ENCODE measurements around the gene DOP1A.

Gene DOP1A

GRCh38 chr6:83119742-83120300 lies 52.4 kb downstream of the DOP1A start:
- DNase-seq, result no peak
- TF ChIP-seq, protein P1, sequence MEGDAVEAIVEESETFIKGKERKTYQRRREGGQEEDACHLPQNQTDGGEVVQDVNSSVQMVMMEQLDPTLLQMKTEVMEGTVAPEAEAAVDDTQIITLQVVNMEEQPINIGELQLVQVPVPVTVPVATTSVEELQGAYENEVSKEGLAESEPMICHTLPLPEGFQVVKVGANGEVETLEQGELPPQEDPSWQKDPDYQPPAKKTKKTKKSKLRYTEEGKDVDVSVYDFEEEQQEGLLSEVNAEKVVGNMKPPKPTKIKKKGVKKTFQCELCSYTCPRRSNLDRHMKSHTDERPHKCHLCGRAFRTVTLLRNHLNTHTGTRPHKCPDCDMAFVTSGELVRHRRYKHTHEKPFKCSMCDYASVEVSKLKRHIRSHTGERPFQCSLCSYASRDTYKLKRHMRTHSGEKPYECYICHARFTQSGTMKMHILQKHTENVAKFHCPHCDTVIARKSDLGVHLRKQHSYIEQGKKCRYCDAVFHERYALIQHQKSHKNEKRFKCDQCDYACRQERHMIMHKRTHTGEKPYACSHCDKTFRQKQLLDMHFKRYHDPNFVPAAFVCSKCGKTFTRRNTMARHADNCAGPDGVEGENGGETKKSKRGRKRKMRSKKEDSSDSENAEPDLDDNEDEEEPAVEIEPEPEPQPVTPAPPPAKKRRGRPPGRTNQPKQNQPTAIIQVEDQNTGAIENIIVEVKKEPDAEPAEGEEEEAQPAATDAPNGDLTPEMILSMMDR (IDR thresholded peaks at IDR 0.05), result no peak
- H3K4me1 ChIP-seq, result peaks cover 0 to 1% (median 0%) of the 10 kb centered on the region in 4 donors
- H3K9me3 ChIP-seq, result no peaks in the 10 kb centered on the region
- H3K4me3 ChIP-seq, result no peak overlapping the region
- H3K27ac ChIP-seq, result no peak overlapping the region
- peaks cover 11 to 35% (median 34%) of the 10 kb centered on the region in 3 donors for H3K36me3 ChIP-seq
- intact Hi-C loops (cut with DNase I; ENCODE audit: low total_unique reads), result no loop called here
- H3K27me3 ChIP-seq, result no peaks in the 10 kb centered on the region

- DNase-seq, result no peak
- no peaks in the 10 kb centered on the region for H3K4me1 ChIP-seq
- H3K4me3 ChIP-seq, result no peak overlapping the region
- H3K27me3 ChIP-seq, result no peaks in the 10 kb centered on the region
- H3K27ac ChIP-seq, result no peak overlapping the region
- peaks cover 48 to 78% (median 68%) of the 10 kb centered on the region in 3 donors for H3K36me3 ChIP-seq
- TF ChIP-seq, protein P1 (IDR thresholded peaks at IDR 0.05), result no peak
- H3K9me3 ChIP-seq, result no peaks in the 10 kb centered on the region
- intact Hi-C loops (cut with DNase I; ENCODE audit: low total_unique reads), result no loop called here
Observed at GRCh38 chr6:83124553-83124952, 57.1 kb downstream of the DOP1A start.

DNA sequence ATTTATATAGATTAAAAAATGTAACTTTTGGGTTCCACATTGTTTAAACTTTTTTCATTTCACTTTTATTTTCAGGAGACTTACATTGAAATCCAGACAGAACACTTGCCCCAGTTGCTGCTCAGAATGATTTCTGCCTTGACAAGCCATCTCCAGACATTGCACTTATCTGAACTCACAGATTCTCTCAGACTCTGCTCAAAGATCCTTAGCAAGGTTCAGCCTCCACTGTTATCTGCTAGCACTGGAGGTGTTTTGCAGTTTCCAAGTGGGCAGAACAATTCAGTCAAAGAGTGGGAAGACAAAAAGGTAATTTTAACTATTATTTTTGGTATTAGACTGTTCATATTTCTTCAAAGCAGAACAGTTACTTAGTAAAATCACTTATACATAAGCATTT lies 58.0 kb downstream of the DOP1A start:
- H3K27me3 ChIP-seq, result no peaks in the 10 kb centered on the region
- H3K36me3 ChIP-seq, result peaks cover 55 to 86% (median 61%) of the 10 kb centered on the region in 3 donors
- no peak overlapping the region for H3K4me3 ChIP-seq
- no peaks in the 10 kb centered on the region for H3K9me3 ChIP-seq
- TF ChIP-seq, protein P1 (IDR thresholded peaks at IDR 0.05), result no peak
- H3K27ac ChIP-seq, result no peak overlapping the region
- DNase-seq, result no peak
- intact Hi-C loops (cut with DNase I; ENCODE audit: low total_unique reads), result no loop called here
- no peaks in the 10 kb centered on the region for H3K4me1 ChIP-seq

DNA sequence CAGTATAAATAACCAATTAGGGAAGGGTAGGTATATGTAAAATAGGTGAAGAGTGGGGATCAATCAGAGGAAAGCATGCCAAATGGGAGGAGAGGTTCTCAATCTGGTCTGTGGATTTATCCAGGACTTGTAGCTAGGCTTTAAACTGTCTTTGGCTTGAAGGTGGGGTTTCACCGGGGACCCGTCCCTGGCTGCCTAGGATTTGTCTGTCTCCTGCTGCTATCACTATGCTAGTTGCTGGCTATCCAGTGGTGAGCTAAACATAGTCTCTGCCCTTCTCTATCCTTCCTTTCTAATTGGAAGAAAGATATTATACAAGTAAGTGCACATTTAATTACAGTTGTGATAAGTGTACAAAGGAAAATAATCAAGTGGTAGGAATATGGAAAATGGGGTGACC lies 58.8 kb downstream of the DOP1A start:
- Histone ChIP-seq H3K4me1 (no peaks in the 10 kb centered on the region), H3K36me3 (peaks cover 56 to 89% (median 60%) of the 10 kb centered on the region in 3 donors), H3K9me3 (no peaks in the 10 kb centered on the region), H3K27me3 (no peaks in the 10 kb centered on the region), H3K27ac (no peak overlapping the region), H3K4me3 (no peak overlapping the region)
- TF ChIP-seq, protein P1 (IDR thresholded peaks at IDR 0.05), result no peak
- DNase-seq, result no peak
- intact Hi-C loops (cut with DNase I; ENCODE audit: low total_unique reads), result no loop called here

DNA sequence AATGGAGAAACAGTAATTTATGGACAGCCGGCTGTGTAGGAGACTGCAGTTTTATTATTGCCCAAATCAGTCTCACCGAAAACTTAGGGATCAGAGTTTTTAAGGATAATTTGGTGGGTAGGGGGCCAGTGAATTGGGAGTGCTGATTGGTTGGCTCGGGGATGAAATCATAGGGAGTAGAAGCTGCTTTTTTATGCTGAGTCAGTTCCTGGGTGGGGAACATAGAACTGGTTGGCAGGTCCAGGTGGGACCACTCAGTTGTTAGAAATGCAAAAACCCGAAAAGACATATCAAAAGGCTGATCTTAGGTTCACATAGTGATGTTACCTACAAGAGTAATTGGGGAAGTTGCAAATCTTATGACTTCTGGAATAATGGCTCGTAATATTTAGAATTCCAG lies 59.3 kb downstream of the DOP1A start:
- intact Hi-C loops (cut with DNase I; ENCODE audit: low total_unique reads), result no loop called here
- no peak for DNase-seq
- H3K27me3 ChIP-seq, result no peaks in the 10 kb centered on the region
- peaks cover 55 to 89% (median 66%) of the 10 kb centered on the region in 3 donors for H3K36me3 ChIP-seq
- TF ChIP-seq, protein P1 (IDR thresholded peaks at IDR 0.05), result no peak
- no peak overlapping the region for H3K27ac ChIP-seq
- H3K9me3 ChIP-seq, result no peaks in the 10 kb centered on the region
- no peaks in the 10 kb centered on the region for H3K4me1 ChIP-seq
- H3K4me3 ChIP-seq, result no peak overlapping the region

DNA sequence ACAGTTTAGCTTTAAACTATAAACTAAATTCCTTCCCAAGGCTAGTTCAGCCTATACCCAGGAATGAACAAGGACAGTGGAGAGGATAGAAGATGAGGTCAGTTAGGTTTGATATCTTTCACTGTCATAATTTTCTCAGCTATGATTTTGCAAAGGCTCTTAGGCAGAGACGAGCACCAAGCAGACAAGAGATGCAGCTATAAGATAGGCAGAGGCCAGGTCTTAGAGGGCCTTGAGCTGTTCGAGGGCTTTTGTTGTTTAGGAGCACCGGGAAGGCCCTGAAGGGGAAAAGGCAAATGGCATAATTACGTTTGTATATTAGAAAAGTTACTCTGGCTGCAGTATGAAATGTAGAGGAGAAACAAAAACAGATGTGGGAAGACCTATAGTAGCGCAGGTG lies 59.8 kb downstream of the DOP1A start:
- Histone ChIP-seq H3K4me3 (no peak overlapping the region), H3K27me3 (no peaks in the 10 kb centered on the region), H3K4me1 (no peaks in the 10 kb centered on the region), H3K36me3 (peaks cover 59 to 90% (median 70%) of the 10 kb centered on the region in 3 donors), H3K27ac (no peak overlapping the region), H3K9me3 (no peaks in the 10 kb centered on the region)
- intact Hi-C loops (cut with DNase I; ENCODE audit: low total_unique reads), result no loop called here
- no peak for DNase-seq
- TF ChIP-seq, protein P1 (IDR thresholded peaks at IDR 0.05), result no peak
